CD4-positive, alpha-beta T cell treated with Interferon alpha-2 for 1 hour (primary cell): ENCODE results near the gene DRAXIN.

ENCODE experiments used
- DNase-seq, 2 donors: peaks; one replicate each; pipeline ENCODE4 v3.0.0-alpha.2; 2020 to 2022

DRAXIN gene

GRCh38 chr1:11690397-11691301 is 861 bp upstream of the DRAXIN start:
- DNase-seq: no peak

DNA sequence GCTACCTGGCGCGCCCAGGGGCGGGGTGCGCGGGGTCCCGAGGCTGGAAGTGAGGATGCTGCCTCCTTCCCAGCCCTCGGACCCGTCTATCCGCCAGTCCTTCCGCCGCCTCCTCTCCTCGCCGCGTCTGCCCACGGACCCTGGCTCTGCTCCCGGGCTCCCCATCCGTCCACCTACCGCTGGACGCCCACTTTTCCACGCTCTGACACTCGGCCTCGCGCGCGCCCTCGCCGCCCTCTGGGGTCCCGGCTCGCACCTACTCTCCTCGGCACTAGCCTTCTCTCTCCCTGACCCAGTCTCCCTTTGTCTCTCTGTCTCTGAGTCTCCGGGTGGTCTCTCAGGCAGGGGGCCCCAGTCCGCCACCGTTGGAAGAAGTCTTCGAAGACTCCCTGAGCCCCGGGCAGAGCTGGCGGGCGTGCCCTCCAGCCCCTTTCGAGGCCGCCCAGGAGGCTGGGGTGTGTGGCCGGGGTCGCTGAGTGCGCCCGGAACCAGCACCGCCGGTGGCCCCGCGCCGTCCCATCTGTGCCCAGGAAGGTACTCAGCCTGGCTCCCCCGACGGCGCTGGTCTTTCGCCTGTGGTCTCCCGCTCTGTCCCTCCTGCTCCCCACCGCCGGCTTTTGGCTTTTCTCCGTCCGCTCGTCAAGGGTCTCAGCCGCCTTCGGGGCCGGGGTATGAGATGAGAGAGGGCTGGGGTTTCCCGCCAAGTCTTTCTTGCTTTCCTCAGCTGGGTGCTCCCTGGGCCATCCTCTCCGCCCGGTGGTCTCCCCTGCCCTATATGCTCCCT is 610 bp downstream of the DRAXIN start:
- DNase-seq: no peak

DNA sequence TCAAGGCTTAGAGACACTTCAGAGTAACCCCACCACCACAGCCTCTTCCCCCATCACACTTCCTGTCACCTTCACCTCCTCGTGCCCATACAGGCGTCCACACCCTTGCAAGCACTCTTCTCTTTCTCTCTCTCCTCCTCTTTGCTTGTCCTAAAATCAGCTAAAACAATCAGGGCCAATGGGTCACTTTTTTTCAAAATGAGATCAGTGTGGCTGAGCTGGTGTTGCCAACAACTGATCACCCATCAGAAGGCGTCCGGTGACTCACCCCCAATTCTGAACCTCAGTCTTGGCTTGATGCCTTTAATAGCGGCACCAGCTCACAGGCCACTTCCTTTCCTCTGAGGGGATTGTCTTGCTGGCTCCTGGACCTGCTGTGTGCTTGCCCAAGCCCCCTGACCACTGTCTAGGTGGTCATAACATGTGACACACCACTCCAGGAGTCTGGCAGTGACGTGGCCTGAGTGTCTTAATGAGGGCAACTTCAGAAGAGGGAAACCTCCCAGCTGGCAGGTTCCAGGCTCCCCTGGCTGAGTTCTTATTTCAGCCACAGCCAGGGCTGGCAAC is 1.6 kb downstream of the DRAXIN start:
- DNase-seq: peak; percentile 34 to 51

DNA sequence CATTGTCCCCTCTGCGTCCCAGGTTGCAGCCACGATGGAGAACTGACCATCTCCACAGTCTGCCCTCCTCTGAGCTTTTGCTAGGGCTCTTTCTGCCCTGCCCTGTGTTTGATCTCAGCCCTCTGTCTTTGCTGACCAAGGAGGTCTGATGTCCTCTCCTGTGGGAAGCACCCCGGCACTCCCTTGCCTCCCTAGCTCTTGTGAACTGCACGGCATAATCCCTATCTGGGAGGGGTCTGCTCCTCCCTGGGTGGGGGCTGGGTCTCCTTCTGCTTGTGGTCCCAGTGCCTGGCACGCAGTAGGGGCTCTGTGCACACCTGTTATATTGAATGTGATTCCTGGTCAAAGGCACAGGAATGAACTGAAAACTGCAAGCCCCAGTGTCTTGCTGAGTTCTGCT is 2.4 kb downstream of the DRAXIN start:
- DNase-seq: no peak

- no peak for DNase-seq
These were observed 4.4 kb downstream of the DRAXIN start for GRCh38 chr1:11695861-11696260.

DNA sequence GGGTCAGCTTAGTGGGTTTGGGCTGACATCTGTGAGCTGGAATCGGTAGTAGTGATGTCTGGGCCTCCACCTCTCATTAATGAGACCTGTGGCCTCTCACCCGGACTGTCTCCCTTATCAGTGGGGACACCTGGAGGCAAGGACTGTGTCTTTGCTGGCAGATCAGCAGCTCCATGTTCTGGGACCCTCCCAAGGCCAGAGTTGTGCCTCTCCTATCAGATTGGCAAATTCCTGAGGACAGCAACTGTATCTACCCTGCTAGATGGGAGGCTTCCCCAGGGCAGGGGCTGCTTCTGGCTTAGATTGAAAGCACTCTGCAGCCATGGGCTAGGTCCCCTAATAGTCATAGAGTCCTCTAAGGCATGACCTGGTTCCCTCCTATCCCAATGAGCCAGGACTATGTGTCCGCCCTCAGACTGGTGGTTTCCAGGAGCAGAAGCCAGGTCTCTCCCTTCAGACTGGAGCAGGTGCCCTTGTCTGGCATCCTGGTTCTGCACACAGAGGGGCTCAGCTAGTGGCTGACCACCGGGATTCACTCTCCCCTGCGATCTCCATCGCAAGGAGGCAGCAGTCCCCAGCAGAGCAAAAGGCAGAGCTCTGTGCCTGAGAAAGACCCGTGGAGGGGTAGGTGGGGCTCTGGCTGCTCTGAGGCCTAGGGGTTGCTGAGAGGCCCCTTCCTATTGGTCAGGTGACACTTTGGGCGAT is 5.8 kb downstream of the DRAXIN start:
- DNase-seq: no peak

GRCh38 chr1:11697893-11698210 is 6.3 kb downstream of the DRAXIN start:
- DNase-seq: no peak

- no peak for DNase-seq
These were observed 9.3 kb downstream of the DRAXIN start for GRCh38 chr1:11700601-11701467.

DNA sequence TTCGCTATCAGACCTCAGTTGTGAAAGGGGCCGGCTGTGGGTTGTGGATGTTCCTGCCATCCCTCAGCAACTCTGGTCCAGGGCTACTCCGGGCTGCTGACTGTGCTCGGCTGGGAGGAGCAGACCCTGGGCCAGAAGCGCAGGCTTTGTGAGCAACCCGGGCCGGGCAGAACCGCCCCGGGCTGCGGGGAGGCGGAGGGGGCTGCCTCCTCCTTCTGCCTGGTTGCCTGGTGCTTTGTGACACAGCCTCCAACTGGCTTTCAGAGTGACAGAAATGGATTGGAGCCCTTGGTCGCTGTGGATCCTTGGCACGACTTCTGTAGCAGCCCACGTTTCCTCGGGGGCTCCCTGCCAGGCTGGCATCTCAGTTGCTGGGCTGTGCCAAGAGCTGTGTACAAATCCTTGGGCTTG is 10.0 kb downstream of the DRAXIN start:
- no peak for DNase-seq

DNA sequence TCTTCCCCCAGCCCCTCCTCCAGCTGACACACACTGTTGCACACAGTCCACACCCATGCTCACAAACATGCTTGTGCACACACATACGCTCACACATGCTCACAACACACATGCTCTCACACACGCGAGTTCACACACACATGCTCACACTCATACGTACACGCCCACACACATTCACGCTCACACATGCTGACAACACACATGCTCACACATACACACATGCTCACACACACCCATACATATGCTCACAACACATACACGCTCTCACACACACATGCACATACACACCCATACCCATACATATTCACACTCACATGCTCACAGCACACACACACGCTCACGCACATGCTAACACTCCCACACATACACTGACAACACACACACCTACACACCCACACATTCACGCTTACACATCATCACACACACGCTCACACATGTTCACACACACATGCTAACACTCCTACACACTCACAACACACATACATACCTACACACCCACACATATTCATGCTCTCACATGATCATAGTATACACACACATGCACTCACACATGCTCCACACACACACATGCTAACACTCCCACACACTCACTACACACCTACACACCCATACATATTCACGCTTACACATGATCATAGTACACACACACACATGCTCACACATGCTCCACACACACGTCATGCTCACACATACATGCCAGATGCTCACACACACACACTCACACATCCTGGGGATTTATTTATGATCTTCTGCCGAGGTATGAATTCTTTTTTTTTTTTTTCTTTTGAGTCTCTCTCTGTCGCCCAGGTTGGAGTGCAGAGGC is 10.7 kb downstream of the DRAXIN start:
- DNase-seq: no peak

DNA sequence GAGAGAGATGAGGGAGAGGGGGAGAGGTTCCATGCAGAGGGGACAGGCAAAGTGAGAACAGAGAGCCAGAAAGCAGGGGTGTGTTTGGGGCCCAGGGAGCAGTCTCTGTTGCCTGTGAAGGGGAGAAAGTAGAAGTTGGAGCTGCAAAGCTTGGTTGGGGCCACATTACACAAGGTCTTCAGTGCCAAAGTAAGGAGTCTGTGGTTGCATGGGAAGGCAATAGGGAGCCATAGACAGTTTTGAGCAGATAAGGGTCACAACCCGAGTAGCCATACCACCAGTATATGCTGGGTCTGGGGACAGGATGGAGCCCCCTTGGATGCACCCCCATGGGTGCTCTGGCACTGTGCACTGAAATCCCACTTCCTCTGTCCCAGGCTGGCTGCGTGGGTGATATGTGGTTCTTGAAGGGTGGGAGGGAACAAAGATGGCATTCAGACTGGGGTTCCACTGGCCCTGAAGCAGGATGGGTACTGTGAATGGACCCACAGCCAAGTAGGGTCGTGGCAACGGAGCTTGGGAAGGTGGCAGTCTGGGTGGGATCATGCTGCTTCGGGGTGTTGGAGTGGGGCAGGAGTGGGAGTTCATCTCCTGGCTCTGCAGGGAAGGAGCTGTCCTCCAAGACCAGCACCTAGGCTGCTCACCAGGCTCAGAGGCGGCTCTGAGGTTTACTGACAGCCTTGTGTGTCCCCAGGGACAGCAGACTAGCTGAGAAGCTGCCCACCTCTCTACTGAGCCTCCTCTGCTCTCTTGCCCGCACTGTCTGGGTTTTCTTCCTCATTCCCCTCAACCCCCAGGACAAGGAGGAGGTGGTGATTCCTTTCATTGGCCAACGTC is 12.1 kb downstream of the DRAXIN start:
- DNase-seq: no peak

DNA sequence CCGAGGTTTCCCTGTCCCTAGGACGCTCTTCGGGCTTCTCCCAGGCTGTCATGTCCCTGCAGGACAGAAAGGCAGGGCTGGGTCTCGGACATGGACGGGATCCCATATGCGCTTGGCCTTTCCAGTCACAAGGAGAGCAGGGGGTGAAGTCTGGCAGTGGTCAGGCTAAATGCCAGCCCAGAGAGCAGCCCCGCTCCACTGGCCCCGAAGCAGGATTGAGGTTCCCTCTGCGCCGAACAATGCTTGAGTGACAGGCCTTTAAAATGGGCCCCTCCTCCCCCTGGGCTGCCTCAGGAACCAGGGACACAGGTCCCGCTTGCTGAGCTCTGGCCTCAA is 12.7 kb downstream of the DRAXIN start:
- DNase-seq: no peak

DNA sequence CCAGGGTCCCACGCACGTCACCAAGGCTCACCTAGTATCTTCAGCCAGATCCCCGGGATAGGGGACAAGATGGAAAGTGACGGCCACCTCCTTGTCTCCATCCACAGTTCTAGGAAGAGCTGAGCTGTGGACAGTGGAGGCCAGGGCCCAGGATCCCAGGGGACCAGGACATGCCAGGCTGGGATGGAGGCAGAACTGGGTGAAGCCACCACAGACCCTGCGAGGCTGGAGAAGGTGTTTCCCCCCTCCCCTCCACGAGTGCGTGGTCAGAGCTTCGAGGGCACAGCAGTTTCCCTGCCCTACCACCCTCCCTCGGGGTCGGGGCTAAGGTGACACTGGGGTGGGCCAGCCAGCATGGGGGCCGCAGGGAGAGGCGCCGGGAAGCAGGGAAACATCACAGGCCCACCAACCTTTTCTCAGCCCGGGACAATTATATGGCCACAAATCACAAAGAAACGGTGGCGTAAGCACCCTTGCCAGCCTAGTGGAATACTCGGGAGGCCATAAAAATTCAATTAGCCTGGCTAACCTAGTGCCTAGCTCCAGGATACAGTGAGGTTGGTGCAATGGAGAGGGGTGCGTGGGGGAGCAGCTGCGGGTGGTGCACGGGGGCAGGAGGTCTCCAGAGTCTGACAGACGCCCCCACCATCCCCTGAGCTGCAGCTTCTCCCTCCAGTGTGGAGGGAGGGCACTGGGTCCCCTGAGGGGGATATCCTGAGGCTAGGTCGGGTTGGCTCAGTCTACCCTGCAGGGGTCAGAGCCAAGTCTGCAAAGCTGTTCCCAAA is 13.4 kb downstream of the DRAXIN start:
- DNase-seq: no peak

DNA sequence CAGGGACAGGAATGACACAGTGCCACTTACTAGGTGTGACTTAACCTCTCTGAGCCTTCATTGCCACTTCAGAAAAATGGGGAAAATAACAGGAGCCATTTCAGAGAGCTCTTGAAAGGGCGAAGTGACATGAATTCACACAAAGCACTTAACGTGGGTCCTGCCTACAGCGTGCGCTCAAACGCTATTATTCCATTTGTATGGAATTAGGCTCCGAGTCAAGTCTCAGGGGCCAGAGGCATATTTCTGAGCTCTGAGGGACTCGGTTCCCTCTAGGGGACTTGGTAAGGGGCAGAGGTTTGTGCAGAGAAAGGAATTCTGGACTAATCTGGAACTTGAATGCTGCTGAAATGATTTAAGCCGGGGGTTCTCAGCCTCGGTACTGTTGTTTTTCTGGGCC is 14.1 kb downstream of the DRAXIN start:
- DNase-seq: no peak

GRCh38 chr1:11706292-11706691 is 14.8 kb downstream of the DRAXIN start:
- DNase-seq: no peak

- DNase-seq: no peak
These were observed 16.2 kb downstream of the DRAXIN start for GRCh38 chr1:11707621-11708276.

DNA sequence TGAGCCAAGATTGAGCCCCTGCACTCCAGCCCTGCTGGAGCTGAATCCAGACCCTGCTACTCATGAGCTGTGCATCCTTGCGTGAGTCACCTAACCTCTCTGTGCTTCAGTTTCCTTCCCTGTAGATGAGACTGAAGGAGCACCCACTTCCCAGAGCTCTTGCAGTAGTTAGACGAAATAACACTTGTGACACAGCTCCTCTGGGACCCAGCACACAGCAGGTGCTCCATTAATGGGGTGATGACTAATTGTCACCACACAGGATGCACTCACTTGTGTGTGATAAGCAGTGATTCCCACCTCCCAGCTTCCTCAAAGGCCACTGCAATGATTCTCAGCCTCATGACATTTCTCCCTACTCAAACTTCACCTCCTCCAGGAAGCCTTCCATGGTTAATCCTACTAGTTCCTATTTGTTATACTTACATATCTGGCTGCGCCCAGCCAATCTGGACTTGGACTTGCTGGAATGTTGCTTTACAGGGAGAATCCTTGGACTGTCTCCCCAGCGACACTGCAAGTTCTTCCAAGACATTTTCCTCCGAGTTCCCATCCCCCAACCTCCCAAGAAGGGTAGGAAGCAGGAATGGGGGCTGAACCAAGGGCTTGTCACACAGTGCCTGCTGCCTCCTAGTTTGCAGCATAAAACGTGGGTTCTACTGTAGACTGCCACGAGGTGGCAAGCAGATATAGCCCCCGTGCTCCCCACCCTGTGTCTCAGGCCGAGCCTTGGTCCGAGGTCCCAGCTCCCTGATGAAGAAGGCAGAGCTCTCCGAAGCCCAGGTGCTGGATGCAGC is 17.2 kb downstream of the DRAXIN start:
- DNase-seq: no peak

- DNase-seq: no peak
These were observed 20.0 kb downstream of the DRAXIN start for GRCh38 chr1:11711490-11711889.
